OCI-LY3 (cell line): Measurements from ENCODE around the gene HEXIM1.

Experiments
- H2AFZ ChIP-seq: fragments of 200-600, 300-600 bp; shearing (Covaris generic); 2 replicates; pipeline ENCODE4 v1.6.0; 2014; ENCODE audit warnings: antibody characterized with exemption, low read depth, low read length
- H3K27ac ChIP-seq: fragments of 200-600, 300-600 bp; sonication (generic); 2 replicates; pipeline ENCODE4 v1.5.1; 2014; ENCODE audit warnings: mild to moderate bottlenecking, low read length, moderate library complexity, mixed read lengths
- H3K27me3 ChIP-seq: fragments of 200-600, 300-600 bp; sonication (generic); 2 replicates; pipeline ENCODE4 v1.6.1; 2014; ENCODE audit warnings: low read depth, low read length, mixed read lengths
- H3K36me3 ChIP-seq: fragments of 200-600, 300-600 bp; sonication (generic); replicated peaks from 2 replicates; pipeline ENCODE3; 2014; ENCODE audit warnings: low read depth, low read length, mixed read lengths
- H3K4me1 ChIP-seq: fragments of 300-600, 200-600 bp; sonication (generic); 2 replicates; pipeline ENCODE4 v1.6.1; 2014; ENCODE audit warnings: low read length, mixed read lengths
- H3K4me2 ChIP-seq: fragments of 200-600, 300-600 bp; sonication (generic); 2 replicates; pipeline ENCODE4 v1.6.1; 2014; ENCODE audit warnings: low read length, mixed read lengths
- H3K4me3 ChIP-seq: fragments of 300-600, 200-600 bp; sonication (generic); 2 replicates; pipeline ENCODE4 v1.5.1; 2014; ENCODE audit warnings: antibody characterized with exemption, mild to moderate bottlenecking, low read length, moderate library complexity
- H3K79me2 ChIP-seq: fragments of 300-600, 200-600 bp; shearing (Covaris generic); 2 replicates; pipeline ENCODE4 v1.6.1; 2014; ENCODE audit warnings: mild to moderate bottlenecking, low read length, mixed read lengths
- H3K9ac ChIP-seq: fragments of 300-600, 200-600 bp; shearing (Covaris generic); 2 replicates; pipeline ENCODE4 v1.6.0; 2014; ENCODE audit warnings: mild to moderate bottlenecking, low read length, moderate library complexity
- H3K9me3 ChIP-seq: fragments of 200-600, 300-600 bp; shearing (Covaris generic); 2 replicates; pipeline ENCODE4 v1.6.1; 2014; ENCODE audit warnings: low read length, mixed read lengths; ENCODE audit not compliant: insufficient read depth
- H4K20me1 ChIP-seq: fragments of 200-600, 300-600 bp; sonication (generic); 2 replicates; pipeline ENCODE4 v1.6.1; 2016; ENCODE audit warnings: low read length, mixed read lengths; ENCODE audit not compliant: insufficient read depth
- CTCF ChIP-seq: fragments of 200-600, 300-600 bp; sonication (generic); IDR thresholded peaks from 2 replicates; pipeline ENCODE4 v1.5.1; 2014; ENCODE audit warnings: antibody characterized with exemption, low read length, low read depth
- EZH2phosphoT487 ChIP-seq: fragments of 200-600 bp; shearing (Covaris generic); IDR thresholded peaks from 2 replicates; pipeline ENCODE4 v1.6.1; 2018; ENCODE audit warnings: antibody characterized with exemption, mixed run types, low read depth

The HEXIM1 gene

GRCh38 chr17:45101883-45102811, 46.1 kb upstream of the HEXIM1 start:
- Histone ChIP-seq H3K4me2 (no peak overlapping the region), H3K9ac (no peak overlapping the region), H2AFZ (no peak overlapping the region), H3K79me2 (no peaks in the 10 kb centered on the region), H3K27me3 (no peaks in the 10 kb centered on the region), H3K36me3 (peaks cover 76% of the 10 kb centered on the region), H3K4me1 (no peaks in the 10 kb centered on the region), H3K4me3 (no peak overlapping the region), H4K20me1 (no peaks in the 10 kb centered on the region), H3K27ac (no peak overlapping the region), H3K9me3 (no peaks in the 10 kb centered on the region)
- TF ChIP-seq EZH2phosphoT487 (no peak), CTCF (no peak)

GRCh38 chr17:45102856-45103255, 45.4 kb upstream of the HEXIM1 start:
- H3K9ac ChIP-seq, result no peak overlapping the region
- no peak for TF ChIP-seq EZH2phosphoT487
- TF ChIP-seq CTCF, result no peak
- no peaks in the 10 kb centered on the region for H3K9me3 ChIP-seq
- H3K4me3 ChIP-seq, result no peak overlapping the region
- no peak overlapping the region for H3K4me2 ChIP-seq
- H3K27me3 ChIP-seq, result no peaks in the 10 kb centered on the region
- H4K20me1 ChIP-seq, result no peaks in the 10 kb centered on the region
- H3K4me1 ChIP-seq, result no peaks in the 10 kb centered on the region
- H3K79me2 ChIP-seq, result no peaks in the 10 kb centered on the region
- H2AFZ ChIP-seq, result no peak overlapping the region
- no peak overlapping the region for H3K27ac ChIP-seq
- H3K36me3 ChIP-seq, result peaks cover 76% of the 10 kb centered on the region

- no peaks in the 10 kb centered on the region for H3K79me2 ChIP-seq
- no peak overlapping the region for H3K27ac ChIP-seq
- TF ChIP-seq CTCF (no peak), EZH2phosphoT487 (no peak)
- no peaks in the 10 kb centered on the region for H4K20me1 ChIP-seq
- no peak overlapping the region for H2AFZ ChIP-seq
- no peak overlapping the region for H3K4me2 ChIP-seq
- no peaks in the 10 kb centered on the region for H3K9me3 ChIP-seq
- H3K27me3 ChIP-seq, result no peaks in the 10 kb centered on the region
- no peak overlapping the region for H3K9ac ChIP-seq
- H3K4me1 ChIP-seq, result no peaks in the 10 kb centered on the region
- no peak overlapping the region for H3K4me3 ChIP-seq
- peaks cover 76% of the 10 kb centered on the region for H3K36me3 ChIP-seq
Measured at GRCh38 chr17:45103269-45103795, 44.9 kb upstream of the HEXIM1 start.

GRCh38 chr17:45104029-45104428, 44.2 kb upstream of the HEXIM1 start:
- Histone ChIP-seq H2AFZ (no peak overlapping the region), H3K9me3 (no peaks in the 10 kb centered on the region), H3K4me2 (no peak overlapping the region), H3K36me3 (peaks cover 75% of the 10 kb centered on the region), H3K4me1 (no peaks in the 10 kb centered on the region), H3K27ac (no peak overlapping the region), H3K9ac (no peak overlapping the region), H4K20me1 (no peaks in the 10 kb centered on the region), H3K79me2 (no peaks in the 10 kb centered on the region), H3K27me3 (no peaks in the 10 kb centered on the region), H3K4me3 (no peak overlapping the region)
- no peak for TF ChIP-seq CTCF
